GM12878 (cell line): ENCODE results near the gene MUC5AC. TPM values are rescaled to one million over a fixed set of nuclear protein-coding genes. Genes with fewer than 3 reads are reported as not detected.

Source experiments
- ATAC-seq: fragments of 200-7000 bp; cut with Tn5 transposase; 3 replicates; pipeline ENCODE4 v1.9.1; 2020; ENCODE audit warnings: mild to moderate bottlenecking, moderate library complexity
- BruUV-seq: library from RNA; stranded (reverse); fragments of 400-500 nt; replicated peaks from 2 replicates; lab custom pipeline; 2021; lab: Mats Ljungman, UMichigan
- CTCF ChIA-PET: fragments of 300-600 bp; sonication (Branson Sonifier 250); formaldehyde crosslinking; extraction: SDS; loops from one replicate; lab custom pipeline; 2021; ENCODE audit warnings: inconsistent platforms; lab: Yijun Ruan, JAX
- POLR2A ChIA-PET: fragments of 350-600 bp; formaldehyde crosslinking; extraction: SDS; loops from one replicate; lab custom pipeline; 2021; ENCODE audit warnings: inconsistent platforms; lab: Charles Lee
- RAD21 ChIA-PET: fragments of 300-600 bp; sonication (Branson Sonifier 250); formaldehyde crosslinking; loops from one replicate; lab custom pipeline; 2023; ENCODE audit warnings: antibody characterized with exemption; ENCODE audit not compliant: unreplicated experiment; lab: Charles Lee
- SMC1A ChIA-PET: fragments of 300-600 bp; sonication (Branson Sonifier 250); formaldehyde crosslinking; loops from one replicate; lab custom pipeline; 2023; ENCODE audit not compliant: unreplicated experiment, uncharacterized antibody; lab: Charles Lee
- DNase-seq: peaks from one replicate; pipeline ENCODE4 v3.0.0-alpha.2; 2011; ENCODE audit warnings: low read depth, low spot score
- FAIRE-seq: peaks from 3 replicates; lab custom pipeline; 2011; peaks lifted over from hg19 to GRCh38; lab: Jason Lieb, UNC
- H2AFZ ChIP-seq: 2 replicates; pipeline ENCODE4 v1.6.0; 2011; ENCODE audit warnings: low read depth, low read length, control low read depth; ENCODE audit not compliant: control insufficient read depth
- H3K27ac ChIP-seq: 2 replicates; pipeline ENCODE4 v1.5.1; 2011; ENCODE audit warnings: control low read depth; ENCODE audit not compliant: control insufficient read depth, insufficient read depth
- H3K27me3 ChIP-seq, 2 experiments: replicated peaks in 1 of 2; 2 replicates each; pipeline versions ENCODE4 v1.6.0 to v1.6.1; 2011; ENCODE audit warnings: low read length in 1 of 2; ENCODE audit not compliant: control insufficient read depth in 2 of 2, insufficient read depth in 2 of 2
- H3K36me3 ChIP-seq, 2 experiments: 2 replicates each; pipeline ENCODE4 v1.5.1; 2011; ENCODE audit warnings: low read length in 1 of 2; ENCODE audit not compliant: control insufficient read depth in 2 of 2, insufficient read depth in 2 of 2
- H3K4me1 ChIP-seq: 2 replicates; pipeline ENCODE4 v1.6.1; 2011; ENCODE audit warnings: mild to moderate bottlenecking, low read length, moderate library complexity, mixed read lengths; ENCODE audit not compliant: control insufficient read depth, insufficient read depth
- H3K4me2 ChIP-seq: 2 replicates; pipeline ENCODE4 v1.6.0; 2011; ENCODE audit warnings: control low read depth; ENCODE audit not compliant: control insufficient read depth, insufficient read depth
- H3K4me3 ChIP-seq: fragments of 200-600 bp; sonication (generic); 2 replicates; pipeline ENCODE4 v1.5.1; 2016
- H3K79me2 ChIP-seq: 2 replicates; pipeline ENCODE4 v1.6.0; 2011; ENCODE audit warnings: low read length; ENCODE audit not compliant: control insufficient read depth, insufficient read depth
- H3K9ac ChIP-seq: 2 replicates; pipeline ENCODE4 v1.8.0; 2011; ENCODE audit warnings: low read length, control low read depth, mixed read lengths; ENCODE audit not compliant: control insufficient read depth, insufficient read depth
- H3K9me3 ChIP-seq: replicated peaks from 3 replicates; pipeline ENCODE4 v1.5.1; 2011; ENCODE audit warnings: mild to moderate bottlenecking, low read length; ENCODE audit not compliant: control insufficient read depth, insufficient read depth
- H4K20me1 ChIP-seq: 2 replicates; pipeline ENCODE4 v1.6.0; 2011; ENCODE audit not compliant: control insufficient read depth, insufficient read depth
- ATF2 ChIP-seq: IDR thresholded peaks from 2 replicates; pipeline ENCODE4 v1.6.1; 2012; ENCODE audit warnings: low read length, inconsistent platforms
- CHD1 ChIP-seq: IDR thresholded peaks from 2 replicates; pipeline ENCODE4 v1.6.1; 2012; ENCODE audit warnings: low read depth, low read length, improper control_type of control experiment
- CHD2 ChIP-seq: IDR thresholded peaks from 2 replicates; pipeline ENCODE4 v1.6.1; 2011; ENCODE audit warnings: low read depth, low read length, improper control_type of control experiment, borderline replicate concordance
- HDAC6 ChIP-seq: fragments of 200-600 bp; sonication (generic); IDR thresholded peaks from one replicate; pipeline ENCODE4 v1.8.0; 2017; ENCODE audit warnings: antibody characterized with exemption; ENCODE audit not compliant: unreplicated experiment
- IRF4 ChIP-seq: IDR thresholded peaks from 2 replicates; pipeline ENCODE4 v1.6.1; 2011; ENCODE audit warnings: low read depth, low read length
- PAX8 ChIP-seq: fragments of 450-650 bp; IDR thresholded peaks from 2 replicates; pipeline ENCODE4 v1.6.1; 2017; ENCODE audit warnings: mild to moderate bottlenecking, moderate library complexity
- SIN3A ChIP-seq: IDR thresholded peaks from 2 replicates; pipeline ENCODE4 v1.6.1; 2012; ENCODE audit warnings: low read depth, low read length, improper control_type of control experiment
- SIX5 ChIP-seq: IDR thresholded peaks from 2 replicates; pipeline ENCODE4 v1.6.1; 2011; ENCODE audit warnings: mild to moderate bottlenecking, low read depth, low read length, moderate library complexity; ENCODE audit not compliant: severe bottlenecking
- SKIL ChIP-seq: fragments of 450-650 bp; IDR thresholded peaks from 2 replicates; pipeline ENCODE4 v1.6.1; 2017; ENCODE audit warnings: mild to moderate bottlenecking, low read depth, inconsistent platforms; ENCODE audit not compliant: poor library complexity, severe bottlenecking
- ZNF24 ChIP-seq: fragments of 450-650 bp; IDR thresholded peaks from 2 replicates; pipeline ENCODE4 v1.6.1; 2017; ENCODE audit warnings: antibody characterized with exemption, mild to moderate bottlenecking
- WGBS: methylation state at CpG from one replicate; pipeline ENCODE4 v1.1.6; 2016; ENCODE audit warnings: low lambda C conversion rate; ENCODE audit not compliant: insufficient replicate concordance, insufficient coverage; ENCODE audit errors: missing lambda C conversion rate; 5-methylcytosine and 5-hydroxymethylcytosine counted together
- in situ Hi-C: fragments of 300-500 bp; cut with MboI; formaldehyde crosslinking; loops from 9 replicates; pipeline ENCODE4 v1.14.3; 2018; ENCODE audit warnings: mixed read lengths
- intact Hi-C: fragments of 100-400 bp; cut with micrococcal nuclease; formaldehyde crosslinking; loops from one replicate; pipeline ENCODE4 v1.14.2; 2022; ENCODE audit not compliant: unreplicated experiment
- polyA plus RNA-seq, 11 experiments: library from polyadenylated mRNA; depleted of rRNA in 4 of 11; unstranded in 6 of 11; stranded (reverse) in 5 of 11; fragments of >200 nt; fragmentation: Nextera tagmentation in 4 of 11; fragmentation: Illumina TruSeq in 1 of 11; extraction: Ambion mirVana in 4 of 11; extraction: Trizol in 1 of 11; gene quantifications; 1 replicate in 1 of 11; 2 replicates in 10 of 11; pipeline versions ENCODE4 v1.2.1 to v1.2.3, GENCODE V29; 2011 to 2016; ENCODE audit warnings: inconsistent platforms in 2 of 11, missing spikeins in 2 of 11, low read depth in 1 of 11
- total RNA-seq, 4 experiments: library from RNA; depleted of rRNA in 3 of 4; stranded (reverse); fragments of >200 nt in 3 of 4; fragmentation: Illumina TruSeq in 1 of 4; extraction: Trizol in 1 of 4; gene quantifications; 2 replicates each; pipeline versions ENCODE4 v1.2.1 to v1.2.3, GENCODE V29; 2013 to 2021

The MUC5AC gene
- total and polyA plus RNA-seq, 10 of the 15 experiments (the other 5 are each of a cell fraction or from before 2014, with no cell fraction given) = under 0.01 to 0.01 TPM; not detected in 8

GRCh38 chr11:1174441-1175370, 17.0 kb downstream of the MUC5AC start:
- Histone ChIP-seq H3K4me2 (no peak overlapping the region), H3K9me3 (no peaks in the 10 kb centered on the region; the same call in 2 of the 3 replicates), H3K79me2 (no peaks in the 10 kb centered on the region), H3K9ac (no peak overlapping the region), H3K27me3 (no peaks in the 10 kb centered on the region), H4K20me1 (no peaks in the 10 kb centered on the region)
- intact Hi-C loops = no loop called here
- WGBS = 82% methylated on average over 38 of the region's 39 CpGs
- ATAC-seq = no peak
- RAD21 ChIA-PET = no interaction called here
- no peak for TF ChIP-seq SIN3A
- no peak for TF ChIP-seq ATF2
- no peak for TF ChIP-seq CHD1
- no peak for TF ChIP-seq HDAC6
- no peak for TF ChIP-seq SIX5
- TF ChIP-seq CHD2 = no peak
- no peak for TF ChIP-seq ZNF24
- TF ChIP-seq PAX8 = no peak
- TF ChIP-seq SKIL = no peak
- no peak for TF ChIP-seq IRF4
- TF ChIP-seq, all 136 proteins: peak for 0
- Histone ChIP-seq H3K27ac (no peak overlapping the region), H3K4me1 (no peaks in the 10 kb centered on the region), H3K36me3 (no peaks in the 10 kb centered on the region), H3K4me3 (no peak overlapping the region), H2AFZ (no peak overlapping the region)
- CTCF ChIA-PET = no interaction called here
- BruUV-seq = no TSS peak
- in situ Hi-C loops = no loop called here
- POLR2A ChIA-PET = no interaction called here
- SMC1A ChIA-PET = no interaction called here
- no peak for FAIRE-seq
- no peak for DNase-seq
